Activated CD8-positive, alpha-beta memory T cell treated with anti-CD3 and anti-CD28 coated beads, Interleukin-2, amount 50 U/mL, for 1 hour (primary cell): ENCODE measurements around the gene CARTPT.

ENCODE experiments used
- DNase-seq: peaks from one replicate; pipeline ENCODE4 v3.0.0-alpha.2; 2020; ENCODE audit errors: extremely low read depth

Gene CARTPT

DNA sequence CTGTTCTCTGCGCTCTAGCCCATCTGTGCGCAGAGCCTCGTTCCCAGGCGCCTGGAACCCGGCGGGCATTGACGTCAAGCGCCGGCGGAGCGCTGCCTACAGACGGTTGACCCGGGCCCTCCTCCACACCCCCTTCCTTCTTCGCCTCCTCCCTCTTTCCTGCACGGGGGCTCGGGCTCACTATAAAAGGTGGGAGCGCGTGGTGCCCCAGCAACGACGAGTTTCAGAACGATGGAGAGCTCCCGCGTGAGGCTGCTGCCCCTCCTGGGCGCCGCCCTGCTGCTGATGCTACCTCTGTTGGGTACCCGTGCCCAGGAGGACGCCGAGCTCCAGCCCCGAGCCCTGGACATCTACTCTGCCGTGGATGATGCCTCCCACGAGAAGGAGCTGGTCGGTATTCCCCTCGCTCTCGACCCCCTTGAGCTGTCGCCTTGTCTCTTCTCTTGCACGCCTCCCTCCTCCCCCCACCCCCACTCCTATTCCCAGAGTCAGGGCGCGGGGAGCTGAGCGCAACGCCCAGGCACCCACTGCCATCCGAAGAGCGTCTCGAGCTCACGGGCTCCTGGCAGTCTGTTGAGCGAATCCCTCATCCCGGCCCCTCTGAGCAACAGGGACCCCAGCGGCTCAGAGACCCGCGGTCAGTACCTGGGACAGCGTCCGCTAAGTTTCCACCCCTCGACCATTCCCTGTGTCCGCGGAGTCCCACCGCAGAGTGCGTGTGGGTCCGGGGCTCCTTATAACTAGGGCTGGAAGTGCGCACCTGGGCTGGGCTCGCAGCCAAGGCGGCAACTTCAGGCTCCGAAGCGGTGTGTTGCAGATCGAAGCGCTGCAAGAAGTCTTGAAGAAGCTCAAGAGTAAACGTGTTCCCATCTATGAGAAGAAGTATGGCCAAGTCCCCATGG is at the start of gene CARTPT:
CARTPT (plus strand) TSS at position 213 of the 902 bp plus-strand sequence; CDS start at position 232, 19 bp downstream.
- no peak for DNase-seq

DNA sequence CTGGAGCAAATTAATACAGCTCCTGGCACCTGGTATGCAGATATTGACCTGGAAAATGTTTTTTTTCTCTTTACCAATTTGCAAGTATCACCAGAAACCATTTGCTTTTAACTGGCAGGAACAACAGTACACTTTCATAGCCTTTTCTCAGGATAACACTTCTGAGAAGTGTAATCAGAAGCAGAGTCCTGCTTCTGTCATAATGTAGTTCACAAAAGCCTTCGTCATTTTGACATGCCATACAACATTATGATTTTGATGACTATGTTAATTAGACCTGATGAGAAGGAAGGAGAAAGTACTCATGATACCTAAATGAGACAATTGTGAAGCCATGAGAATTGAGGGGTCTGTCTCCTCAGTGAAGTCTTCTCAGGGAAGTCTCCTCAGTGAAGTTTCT is 41.1 kb upstream of the CARTPT start:
- DNase-seq: no peak

DNA sequence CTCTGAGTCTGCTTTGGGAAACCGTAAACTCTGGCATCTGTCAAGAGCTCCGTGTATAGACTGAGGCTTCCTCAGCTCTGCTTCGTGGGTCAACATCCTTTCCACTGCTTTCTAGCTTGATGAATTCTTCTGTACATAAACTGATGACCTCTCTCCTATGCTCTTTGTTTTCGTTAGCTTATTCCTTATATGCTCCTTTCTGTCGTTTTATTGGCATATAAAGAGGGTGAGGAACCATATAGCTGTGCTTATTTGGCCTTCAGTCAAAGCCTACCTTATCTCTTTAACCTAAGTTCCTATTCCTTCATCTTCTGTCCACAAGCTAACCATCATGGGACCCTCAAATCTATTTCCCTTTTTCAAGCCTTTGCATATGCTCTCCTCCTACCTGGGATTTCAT is 39.4 kb upstream of the CARTPT start:
- no peak for DNase-seq

DNA sequence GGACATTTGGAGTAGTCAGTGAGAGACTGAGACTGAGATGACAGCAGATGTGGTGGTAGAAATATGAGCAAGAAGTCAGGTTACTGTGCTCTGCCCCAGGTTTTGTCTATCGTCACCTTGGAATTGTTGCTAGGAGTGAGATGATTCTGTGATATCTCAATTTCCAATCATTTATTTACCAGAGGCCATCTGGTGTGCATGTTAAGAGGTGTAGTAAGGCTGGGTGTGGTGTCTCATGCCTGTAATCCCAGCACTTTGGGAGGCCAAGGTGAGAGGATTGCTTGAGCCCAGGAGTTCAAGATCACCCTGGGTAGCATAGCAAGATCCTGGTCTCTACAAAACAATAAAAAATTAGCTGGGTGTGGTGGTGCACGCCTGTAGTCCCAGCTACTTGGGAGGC is 38.6 kb upstream of the CARTPT start:
- DNase-seq: no peak

DNA sequence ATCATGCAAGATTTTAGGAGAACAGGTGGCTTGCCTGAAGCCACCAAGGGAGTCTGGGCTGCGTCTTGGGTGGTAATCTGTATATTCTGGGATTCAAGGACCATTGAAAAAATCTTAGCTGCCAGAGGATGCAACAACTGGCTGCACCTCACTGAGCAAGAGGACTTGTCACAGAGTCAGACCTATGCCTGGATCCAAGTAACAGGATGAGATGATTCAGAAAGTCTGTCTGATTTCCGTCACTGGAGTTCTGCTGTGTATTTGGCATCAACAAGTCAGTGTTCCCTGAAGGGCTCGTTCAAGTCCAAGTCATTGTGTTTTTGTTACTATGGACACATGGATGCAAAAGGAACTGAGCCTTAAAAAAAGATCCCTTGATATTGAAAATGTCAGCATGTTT is 37.8 kb upstream of the CARTPT start:
- no peak for DNase-seq

DNA sequence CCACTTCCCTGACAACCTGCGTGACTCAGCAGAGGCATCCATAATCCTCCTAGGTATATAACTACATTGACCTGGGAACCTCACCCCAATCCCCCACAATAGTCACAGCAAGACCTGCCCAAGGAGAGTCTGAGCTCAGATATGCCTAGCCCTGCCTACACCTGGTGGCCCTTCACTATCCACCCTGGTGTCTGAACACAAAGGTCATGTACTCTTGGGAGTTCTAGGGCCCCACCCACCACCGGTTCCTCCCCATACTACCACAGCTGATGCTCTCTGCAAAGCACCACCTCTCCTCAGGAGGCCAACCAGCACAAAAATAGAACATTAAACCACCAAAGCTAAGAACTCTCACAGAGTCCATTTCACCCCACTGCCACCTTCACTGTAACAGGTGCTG is 34.8 kb upstream of the CARTPT start:
- no peak for DNase-seq

DNA sequence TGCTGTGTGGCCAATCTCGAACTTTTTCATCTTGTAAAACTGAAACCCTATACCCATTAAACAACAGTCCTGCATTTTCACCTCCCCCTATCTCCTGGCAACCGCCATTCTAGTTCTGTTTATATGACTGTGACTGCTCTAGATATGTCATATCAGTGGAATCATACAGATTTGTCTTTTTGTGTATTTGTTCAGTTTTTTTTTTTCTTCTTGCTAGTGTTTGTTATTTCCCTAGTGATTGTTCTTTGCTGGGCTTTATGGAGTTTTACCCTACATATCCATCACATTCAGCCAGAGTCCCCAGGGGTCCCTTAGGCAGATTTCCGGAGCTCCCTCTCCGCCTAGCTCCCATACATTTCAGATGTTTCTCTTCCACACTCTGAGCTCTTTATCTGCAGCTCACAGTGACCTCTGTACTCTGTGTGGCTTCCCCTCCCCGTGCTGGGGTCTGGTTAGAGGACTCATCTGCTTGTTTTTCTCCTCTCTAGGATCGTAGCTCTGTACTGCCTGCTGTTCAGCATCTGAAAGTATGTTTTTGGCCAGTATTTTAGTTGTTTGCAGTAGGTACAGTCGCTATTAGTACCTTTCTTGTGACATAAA is 25.1 kb upstream of the CARTPT start:
- DNase-seq: no peak

DNA sequence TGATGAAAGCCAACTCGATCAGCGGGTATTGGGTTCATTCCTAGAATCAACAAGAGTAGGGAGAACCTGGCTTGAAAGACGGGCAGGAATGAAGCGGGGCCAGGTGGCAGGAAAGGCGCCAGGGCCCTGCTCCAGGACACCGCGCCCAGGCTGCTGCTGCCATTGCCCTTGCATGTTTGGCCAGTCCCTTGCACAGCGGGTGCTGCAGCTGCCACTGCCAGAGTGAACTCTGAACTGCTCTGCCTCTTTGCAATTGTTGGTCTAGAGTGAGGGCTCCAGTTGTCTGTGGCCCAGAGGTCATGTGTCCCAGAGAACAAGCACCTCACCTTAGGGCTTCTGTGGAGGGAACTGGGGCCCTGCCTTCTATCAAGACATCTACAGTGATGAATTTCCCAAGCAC is 24.0 kb upstream of the CARTPT start:
- no peak for DNase-seq

DNA sequence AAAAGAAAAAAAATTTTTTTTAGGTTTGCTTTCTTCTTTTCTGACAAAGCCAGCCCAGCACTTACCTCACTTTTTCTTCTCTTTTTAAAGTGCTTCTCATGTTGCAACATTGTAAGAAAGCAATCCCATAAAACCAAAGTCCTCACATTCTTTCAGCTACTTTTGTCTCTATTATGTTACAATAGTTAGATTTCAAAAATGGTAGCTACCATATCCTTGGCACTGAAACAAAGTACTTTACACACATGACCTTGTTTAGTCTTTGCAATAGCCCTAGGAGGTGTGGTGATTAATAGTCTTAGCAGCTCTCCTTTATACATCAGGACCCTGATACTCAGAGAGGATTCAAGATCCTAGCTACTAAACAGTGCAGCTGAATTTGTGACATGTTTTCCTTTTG is 23.5 kb upstream of the CARTPT start:
- no peak for DNase-seq

DNA sequence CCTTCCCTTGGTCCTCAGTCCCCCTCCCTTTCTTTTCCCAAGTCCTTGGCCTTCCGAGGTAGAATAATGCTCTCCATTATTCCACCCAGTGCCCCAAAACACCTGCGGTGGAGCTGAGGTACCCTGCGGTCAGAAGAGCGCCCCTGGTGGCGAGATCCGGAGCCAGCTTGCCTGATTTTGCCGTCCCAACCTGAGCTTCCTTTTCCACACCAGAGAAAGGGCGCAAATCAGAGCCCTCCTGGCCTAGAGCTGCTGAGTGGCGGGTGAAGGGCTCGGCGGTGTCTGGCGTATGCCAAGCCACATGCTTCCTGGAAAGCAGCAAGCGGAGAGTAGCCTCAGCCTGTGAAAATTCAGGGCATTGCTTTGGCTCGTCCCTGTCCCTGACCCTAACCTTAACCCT is 21.1 kb upstream of the CARTPT start:
- no peak for DNase-seq

DNA sequence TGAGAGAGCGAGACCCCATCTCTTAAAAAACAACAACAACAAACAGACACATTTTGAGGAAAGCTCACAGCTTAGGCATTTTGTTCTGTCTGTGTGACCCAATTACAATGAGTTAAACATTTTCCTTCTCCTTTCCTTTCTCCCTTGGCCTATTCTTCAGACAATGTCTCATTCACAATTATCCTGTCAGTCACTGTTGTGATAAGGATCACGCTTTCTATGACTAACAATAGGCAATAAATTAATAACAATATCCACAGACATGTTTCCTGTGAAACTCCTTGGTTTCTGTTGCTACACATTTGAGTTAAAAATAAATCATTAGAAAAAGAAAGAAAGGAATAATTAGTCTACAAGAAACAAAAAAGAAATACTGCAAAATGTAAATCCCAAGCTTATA is 19.8 kb upstream of the CARTPT start:
- no peak for DNase-seq

DNA sequence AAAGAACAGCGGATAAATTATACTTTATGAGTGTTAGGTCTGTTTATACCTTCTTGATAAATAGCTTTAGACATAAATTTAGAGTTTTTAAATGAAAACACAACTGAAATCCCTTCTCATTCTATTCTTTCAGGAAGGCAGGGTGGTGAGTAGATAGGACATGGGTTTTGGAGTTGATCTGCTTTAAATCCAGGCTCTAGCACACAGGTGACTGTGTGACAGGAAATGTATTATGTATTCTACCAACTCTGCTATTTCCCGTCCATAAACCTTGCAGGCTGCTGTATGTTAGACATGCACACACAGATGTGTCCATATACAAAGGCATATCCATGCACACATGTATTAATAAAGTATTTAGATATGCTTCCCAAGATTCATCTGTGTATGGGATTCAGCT is 19.3 kb upstream of the CARTPT start:
- no peak for DNase-seq

DNA sequence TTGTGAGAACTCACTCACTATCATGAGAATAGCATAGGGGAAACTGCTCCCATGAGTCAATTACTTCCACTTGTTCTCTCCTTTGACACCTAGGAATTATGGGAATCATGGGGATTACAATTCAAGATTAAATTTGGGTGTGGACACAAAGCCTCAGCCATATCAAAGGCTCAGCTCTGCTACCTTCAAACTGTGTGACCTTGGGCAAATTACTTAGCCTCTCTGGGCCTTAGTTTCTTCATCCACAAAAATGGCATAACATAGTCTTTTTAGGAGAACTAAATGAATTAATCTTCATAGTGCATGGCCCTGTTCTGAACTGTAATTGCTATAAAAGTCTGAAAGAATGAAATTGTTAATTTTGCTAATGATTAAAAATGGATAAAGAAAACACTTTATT is 18.3 kb upstream of the CARTPT start:
- DNase-seq: no peak

DNA sequence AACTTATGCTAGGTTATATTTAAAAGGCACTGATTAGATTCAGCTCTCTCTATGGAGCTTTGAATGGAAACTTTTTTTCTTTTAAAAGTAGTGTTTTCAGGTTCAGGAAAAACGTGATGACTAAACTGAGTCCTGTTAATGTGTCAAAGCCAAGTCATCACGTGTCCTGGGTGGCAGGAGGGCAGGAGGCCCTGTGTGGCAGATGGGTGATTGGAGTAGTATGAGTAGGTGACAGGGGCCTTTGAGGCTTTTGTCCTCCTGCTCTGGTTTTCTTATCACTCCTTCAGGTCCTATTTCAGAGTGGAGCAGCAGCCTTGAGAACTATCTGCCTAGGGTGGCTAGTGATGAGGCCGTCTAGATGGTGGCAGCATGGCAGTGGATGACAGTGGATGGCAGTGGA is 17.7 kb upstream of the CARTPT start:
- no peak for DNase-seq

DNA sequence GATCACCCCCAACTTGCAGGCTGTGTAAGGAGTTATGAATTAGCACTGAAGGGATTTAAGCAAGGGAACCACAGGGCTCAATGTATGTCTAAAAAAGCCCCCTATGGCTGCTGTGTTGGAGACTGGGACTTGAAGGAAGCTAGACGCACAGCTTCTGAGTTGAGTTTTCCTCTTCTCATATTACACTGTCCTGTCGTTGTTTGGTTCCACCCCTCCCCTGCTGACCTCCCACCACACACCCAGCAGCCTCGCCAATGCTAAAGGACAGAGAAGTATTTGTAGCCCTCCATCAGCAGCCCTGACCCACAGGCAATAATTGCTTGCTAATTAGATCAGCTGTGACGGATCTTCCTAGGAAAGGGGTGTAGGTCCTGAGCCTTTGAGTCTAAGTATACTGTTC is 15.1 kb upstream of the CARTPT start:
- DNase-seq: no peak

DNA sequence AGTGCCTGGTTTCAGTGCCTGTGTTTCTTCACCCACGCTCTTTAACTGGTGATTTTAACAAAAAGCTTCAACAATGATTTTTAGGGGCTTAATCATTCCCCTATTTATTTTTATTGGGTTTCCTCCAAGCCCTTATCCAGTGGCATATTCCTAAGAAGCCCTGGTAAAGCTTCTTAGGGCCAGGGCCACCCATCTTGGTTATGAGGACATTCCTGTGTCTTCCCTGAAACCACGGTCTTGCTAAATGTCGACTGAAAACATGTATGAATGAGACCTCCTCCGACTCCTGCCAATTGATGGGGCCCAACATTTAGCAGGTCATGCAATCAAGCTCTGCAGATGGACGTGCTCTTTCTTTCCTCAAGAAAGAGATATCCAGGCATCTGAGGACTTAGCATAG is 13.7 kb upstream of the CARTPT start:
- DNase-seq: no peak

DNA sequence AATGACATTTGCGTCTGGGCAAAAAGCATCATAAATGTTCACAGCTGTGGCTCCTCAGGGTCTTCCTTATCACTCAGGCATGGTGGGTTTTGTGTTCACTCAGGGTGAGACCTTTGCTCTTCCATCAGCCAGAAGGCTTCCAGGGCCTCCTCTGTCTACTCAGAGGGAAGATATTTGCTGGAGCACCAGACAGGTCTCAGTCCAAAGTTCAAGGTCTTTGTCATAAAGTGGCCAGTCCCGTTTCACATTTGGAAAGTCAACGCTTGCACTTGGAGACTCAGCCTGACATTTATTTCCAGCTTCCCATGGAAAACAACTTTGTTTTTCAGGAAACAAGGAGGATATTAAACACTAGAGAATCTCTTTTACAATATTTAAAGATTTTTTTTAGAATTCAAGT is 12.2 kb upstream of the CARTPT start:
- no peak for DNase-seq

DNA sequence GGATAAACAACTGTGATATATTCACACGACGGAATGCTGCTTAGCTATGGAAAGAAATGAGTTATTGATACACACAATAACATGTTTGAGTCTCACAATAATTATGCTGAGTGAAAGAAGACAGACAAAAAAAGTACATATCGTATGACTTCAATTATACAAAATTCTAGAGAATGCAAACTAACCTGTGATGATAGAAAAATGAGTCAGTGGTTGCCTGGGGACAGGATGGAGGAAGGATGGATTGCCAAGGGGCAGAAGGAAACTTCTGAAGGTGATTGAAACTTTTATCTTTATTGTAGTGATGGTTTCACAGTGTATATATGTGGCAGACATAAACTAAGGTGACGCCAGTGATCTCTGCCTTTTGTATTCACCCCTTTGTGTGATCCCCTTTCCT is 7.5 kb upstream of the CARTPT start:
- no peak for DNase-seq

DNA sequence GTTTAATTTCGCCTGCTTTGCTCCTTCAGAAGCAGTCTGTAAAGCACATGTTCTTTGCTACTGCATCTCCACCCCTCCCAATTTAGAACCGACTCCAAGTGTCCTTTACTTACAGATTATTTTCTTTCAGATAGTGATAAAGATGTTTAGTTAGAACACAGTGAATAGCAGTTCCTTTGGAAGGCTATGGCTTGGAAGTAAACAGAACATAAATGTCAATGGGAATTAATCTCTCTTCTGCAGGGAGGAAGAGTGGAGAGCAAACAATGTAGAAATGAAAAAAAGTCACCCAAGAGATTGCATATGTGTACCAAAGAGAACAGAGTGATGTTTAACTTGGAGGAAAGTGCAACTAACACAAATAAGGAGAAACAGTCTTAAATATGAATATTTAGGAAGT is 4.2 kb upstream of the CARTPT start:
- DNase-seq: no peak

DNA sequence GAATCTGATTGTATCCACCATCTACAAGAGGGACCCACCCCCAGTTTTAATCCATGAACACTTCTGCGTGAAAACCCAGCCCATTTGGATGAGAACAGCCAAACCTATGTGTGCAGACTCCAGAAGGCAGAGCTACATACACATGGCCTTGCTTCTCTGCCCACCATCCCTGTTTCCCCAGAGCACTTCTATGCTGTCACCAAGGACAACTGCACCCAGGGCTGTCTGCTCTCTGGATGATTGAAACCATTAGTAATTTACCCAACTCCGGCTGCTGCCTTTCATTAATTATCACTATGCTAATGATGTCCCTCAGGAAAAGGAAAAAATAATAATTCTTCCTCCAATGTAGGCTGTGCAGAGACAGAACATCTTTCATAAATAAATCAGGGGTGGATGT is 8.9 kb downstream of the CARTPT start:
- no peak for DNase-seq

DNA sequence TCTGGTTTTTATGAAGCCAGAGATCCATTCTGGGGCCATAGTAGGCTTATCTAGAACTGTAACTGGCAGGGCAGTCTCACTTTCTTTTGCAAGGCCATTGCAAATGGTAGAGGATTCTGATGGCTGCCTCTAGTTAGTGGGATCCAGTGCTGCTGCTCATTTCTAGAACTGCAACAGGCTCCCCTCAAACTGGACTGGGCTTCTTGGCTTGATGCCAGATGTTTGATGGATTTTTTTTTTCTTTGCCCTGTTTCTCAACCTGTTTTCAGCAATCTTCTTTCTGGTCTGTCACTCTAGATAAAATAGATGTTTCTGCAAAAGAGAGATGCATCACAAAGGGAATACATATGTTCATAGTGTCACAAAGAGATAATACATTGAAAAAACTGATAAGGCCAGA is 11.9 kb downstream of the CARTPT start:
- no peak for DNase-seq

DNA sequence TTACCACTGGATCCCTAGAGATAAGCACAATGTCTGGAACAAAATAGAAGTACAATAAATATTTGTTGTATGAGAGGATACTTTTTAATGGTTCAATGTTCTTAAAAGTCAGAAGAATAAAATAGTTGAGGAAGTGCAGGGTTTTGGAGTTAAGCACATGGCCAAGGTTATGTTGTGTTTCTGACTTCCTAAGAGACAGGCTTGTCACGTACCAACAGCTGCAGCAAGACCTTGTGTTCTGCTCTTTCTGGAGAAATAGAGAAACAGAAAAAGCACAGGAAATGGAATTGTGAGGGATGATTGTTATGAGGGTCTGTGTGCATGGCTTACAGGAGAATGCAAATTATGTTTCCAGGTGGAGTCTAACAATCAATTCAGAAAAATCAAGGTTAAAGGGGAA is 12.9 kb downstream of the CARTPT start:
- no peak for DNase-seq

DNA sequence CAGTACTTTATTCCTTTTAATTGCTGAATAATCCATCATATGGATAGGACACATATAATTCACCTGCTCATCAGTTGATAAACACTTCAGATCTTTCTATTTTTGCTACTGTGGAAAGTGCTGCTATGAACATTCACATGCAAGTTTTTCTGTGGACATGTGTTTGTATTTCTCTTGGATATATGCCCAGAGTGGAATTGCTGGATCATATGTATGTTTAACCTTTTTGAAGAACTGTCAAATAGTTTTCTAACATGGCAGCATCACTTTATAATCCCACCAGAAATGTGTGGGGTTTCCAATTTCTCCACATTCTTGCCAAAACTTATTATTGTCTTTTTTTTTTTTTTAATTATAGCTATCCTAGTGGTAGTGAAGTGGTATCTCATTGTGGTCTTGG is 15.1 kb downstream of the CARTPT start:
- DNase-seq: no peak
